ENCODE data around the gene ZNF800. TPM values are rescaled to one million over a fixed set of nuclear protein-coding genes. Genes with fewer than 3 reads are reported as not detected.

Gene ZNF800
- total RNA-seq, 1 donor from 2014 or later, result 13.0 TPM

- DNase-seq (ENCODE audit: low spot score) (no peak), ATAC-seq (no peak)
These were observed 1.5 kb downstream of the ZNF800 start for GRCh38 chr7:127390817-127391590.

DNA sequence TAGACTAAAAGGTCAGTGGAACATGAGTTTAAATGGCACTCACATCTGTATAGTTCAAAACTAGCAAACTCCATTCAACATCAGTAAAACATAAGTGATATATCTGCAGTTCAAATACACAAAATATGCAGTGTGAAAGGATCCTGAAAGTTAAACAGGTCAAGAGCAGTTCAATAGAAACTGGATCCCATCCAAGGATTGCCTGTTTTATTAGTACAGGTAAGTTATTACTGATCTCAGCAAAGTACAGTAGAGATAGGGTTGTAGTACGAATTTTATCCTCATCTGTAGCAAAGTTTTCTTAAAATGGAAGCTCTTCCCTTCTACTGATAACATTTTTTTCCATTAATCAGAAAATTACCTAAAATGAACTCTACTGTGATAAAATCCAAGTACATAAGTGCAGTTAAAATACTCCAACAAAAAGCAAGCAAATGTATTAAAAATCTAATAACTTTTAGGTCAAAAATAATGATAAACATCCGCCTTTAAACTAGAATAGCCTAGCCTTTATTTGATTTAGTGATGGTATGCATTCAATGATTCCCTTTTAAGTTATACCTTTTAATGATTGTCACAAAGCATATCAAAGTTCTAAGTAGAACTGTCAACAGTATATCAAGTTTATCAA is 2.2 kb downstream of the ZNF800 start:
- no peak for DNase-seq (ENCODE audit: low spot score)
- no peak for ATAC-seq

DNA sequence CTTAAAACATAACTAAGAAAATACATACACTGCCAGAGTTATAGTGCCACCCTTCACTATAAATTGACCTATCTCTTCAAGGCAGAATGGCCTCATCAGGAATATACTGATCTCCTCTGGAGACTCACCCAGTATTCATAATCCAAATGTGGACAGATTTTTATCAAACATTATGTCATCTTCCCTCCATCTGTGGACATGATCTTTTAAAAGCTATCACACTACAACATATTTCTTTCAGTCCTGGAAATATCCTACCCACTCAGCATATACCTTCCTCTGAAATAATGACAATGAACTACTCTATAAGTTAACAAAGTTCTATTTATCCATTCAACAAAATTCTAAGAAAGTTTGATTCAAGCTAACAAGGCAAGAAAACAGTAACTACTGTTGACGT is 3.2 kb downstream of the ZNF800 start:
- ATAC-seq (no peak), DNase-seq (ENCODE audit: low spot score) (no peak)

GRCh38 chr7:127387974-127388373 is 4.5 kb downstream of the ZNF800 start:
- ATAC-seq, result no peak

DNA sequence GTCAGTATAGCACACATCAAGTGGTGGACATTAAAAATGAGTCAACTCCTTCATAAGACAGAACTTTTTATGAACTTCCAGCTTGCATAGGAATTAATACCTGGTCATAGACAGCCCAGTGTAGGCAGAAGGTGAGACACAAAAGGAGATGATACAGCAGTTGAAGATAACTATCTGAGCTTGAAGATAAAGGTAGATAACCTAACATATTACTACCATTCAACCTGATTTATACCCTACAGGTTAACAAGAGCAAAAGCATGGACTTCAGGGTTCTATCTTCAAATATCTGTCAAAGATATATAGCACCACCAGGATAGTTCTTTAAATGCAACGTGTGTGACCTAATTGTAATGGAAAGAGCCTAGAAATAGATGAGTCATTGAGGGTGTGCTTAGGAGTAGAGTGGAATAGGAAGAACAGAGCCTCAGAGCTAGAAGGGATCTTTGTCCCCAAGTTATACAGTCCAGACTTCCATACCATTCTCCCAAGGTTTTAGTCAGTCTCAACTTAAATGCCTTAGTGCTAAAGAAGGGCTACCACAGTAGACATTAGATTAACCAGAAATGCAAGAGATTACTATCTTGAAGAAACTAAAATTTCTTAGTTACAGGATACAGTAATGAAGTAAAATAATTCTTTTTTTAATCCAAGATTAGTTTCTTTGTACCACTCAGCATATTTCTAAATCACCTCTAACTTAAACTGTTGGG is 9.2 kb downstream of the ZNF800 start:
- no peak for DNase-seq (ENCODE audit: low spot score)
- ATAC-seq, result peak; percentile 33

More at GRCh38 chr7:127387974-127388373, 4.5 kb downstream of the ZNF800 start:
- no peak for DNase-seq (ENCODE audit: low spot score)

DNA sequence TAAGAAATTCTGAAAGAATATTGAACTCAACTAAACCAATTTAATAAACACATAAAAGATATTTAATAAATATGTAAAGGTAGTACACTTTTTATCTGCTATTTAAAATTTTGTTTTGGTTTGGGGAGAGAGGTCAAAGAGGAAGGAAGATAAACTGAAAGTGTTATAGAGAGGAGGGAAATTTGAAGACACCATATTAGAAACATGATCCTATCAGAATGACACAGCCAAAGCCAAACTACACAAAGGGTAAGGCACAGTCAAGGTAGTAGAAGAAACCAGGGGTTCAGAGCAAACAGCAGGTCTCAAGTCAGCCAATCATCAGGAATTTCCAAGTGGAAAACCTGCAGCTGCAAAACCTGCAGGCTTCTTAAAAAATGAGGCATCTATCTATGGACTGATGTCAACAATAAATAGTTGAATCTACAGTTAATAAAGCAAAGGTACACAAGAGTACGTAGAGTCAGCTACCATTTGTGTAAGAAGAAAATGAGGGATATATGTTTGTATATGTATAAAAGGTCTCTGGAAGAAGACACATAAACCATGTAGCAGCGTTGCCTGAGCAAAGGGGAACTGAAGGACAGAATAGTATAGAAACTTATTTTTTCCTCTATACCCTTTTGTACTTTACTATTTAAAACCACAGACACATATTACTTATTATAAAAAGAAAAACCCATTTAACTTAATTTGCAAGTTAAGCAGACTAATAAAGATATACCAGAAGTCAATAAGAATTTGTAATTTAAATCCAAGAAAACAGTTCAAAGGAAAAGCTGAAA is 10.0 kb downstream of the ZNF800 start:
- DNase-seq (ENCODE audit: low spot score), result no peak
- no peak for ATAC-seq

DNA sequence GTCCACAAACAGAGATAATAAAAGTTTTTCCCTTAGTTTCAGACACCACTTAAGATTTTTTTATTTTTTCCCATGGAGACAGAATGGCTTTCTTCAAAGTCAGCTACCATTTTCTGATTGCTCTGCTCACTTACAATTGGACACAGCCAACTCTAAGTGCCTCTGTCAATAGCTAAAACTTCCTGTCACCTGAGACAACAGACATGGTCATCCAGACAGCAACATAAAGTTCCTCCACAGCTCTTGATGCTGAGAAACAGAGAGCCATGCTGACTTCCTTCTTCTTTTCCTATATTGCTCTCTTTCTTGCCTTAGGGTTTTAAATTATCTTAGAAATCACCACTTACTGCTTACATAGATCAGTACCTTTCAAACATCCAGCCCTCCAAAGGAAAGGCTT is 12.0 kb downstream of the ZNF800 start:
- ATAC-seq, result no peak

DNA sequence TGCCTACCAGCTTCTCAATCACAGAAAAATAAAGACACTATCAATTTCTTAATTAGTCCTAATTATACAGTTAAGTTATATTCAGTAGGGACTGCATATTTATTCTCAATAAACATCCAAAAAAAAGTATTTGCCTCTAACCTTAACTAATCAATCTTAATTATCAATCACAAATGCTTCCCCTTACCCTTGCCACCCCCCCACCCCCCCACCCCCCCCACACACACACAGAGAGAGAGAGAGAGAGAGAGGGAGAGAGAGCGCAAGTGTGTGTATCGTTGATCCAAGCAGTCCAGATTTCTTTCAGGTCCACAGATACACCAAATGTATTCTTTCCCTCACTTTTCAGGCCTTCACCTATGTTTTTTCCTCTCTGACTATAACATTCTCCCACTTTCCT is 12.9 kb downstream of the ZNF800 start:
- DNase-seq (ENCODE audit: low spot score), result no peak
- ATAC-seq, result no peak

More for the DNA sequence above, 12.0 kb downstream of the ZNF800 start:
- DNase-seq (ENCODE audit: low spot score), result no peak

GRCh38 chr7:127378537-127378936 is 14.0 kb downstream of the ZNF800 start:
- no peak for DNase-seq (ENCODE audit: low spot score)
- ATAC-seq, result no peak

DNA sequence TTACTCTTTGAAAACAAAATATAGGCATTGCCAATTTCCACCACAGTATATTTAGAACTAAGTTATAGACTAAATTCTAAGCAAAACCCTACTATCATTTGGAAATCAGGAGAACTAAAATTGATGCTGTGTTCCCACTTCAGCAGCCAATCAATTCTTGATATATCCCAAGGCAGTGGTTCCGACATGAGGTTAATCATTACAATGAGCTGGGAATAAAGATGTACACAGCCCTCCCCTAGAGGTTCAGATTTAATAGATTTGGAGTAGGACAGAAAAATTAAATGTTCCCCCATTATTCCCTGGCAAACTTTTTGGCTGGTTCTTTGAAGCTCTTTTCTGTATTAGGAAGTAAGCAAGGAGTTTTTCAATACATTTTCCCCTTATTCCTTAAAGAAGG is 15.1 kb downstream of the ZNF800 start:
- ATAC-seq, result peak; percentile 63
- no peak for DNase-seq (ENCODE audit: low spot score)

GRCh38 chr7:127375631-127376030 is 16.9 kb downstream of the ZNF800 start:
- ATAC-seq (no peak), DNase-seq (ENCODE audit: low spot score) (no peak)

DNA sequence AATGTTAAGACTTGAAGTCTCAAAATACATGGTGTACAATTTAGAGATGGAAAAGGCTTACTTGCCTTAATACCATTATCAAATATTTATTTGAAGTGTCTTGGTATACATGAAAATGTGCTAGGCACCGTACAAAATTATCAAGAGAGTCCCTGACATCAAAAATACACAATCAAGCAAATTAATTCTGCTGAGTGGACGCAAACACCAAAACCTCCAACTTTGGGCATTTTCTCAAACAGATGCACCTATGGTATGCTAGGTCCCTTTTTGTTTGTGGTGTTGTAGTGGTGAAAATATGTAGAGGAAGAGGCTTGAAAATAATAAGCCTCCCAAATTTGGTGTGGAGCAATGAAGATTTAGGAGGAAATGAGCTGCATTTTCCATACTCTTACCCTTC is 24.8 kb downstream of the ZNF800 start:
- ATAC-seq (no peak), DNase-seq (ENCODE audit: low spot score) (no peak)

DNA sequence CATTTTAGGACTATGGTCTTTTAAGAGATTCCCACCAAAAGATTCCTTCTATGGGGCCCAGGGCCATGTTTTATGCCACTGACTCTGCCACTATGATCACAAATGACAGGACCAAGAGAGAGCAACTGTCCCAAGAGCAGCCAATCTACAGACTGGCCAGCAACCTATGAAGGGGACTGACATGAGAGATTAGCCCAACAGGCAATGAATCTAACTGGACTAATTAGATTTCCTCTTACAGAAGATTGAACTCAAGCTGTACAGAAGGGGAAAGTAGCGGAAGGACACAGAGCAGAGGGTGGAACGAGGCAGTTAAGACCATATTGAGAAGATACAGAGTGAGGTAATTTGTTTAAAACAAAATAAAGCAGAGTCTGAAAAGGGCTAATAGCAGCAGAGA is 25.8 kb downstream of the ZNF800 start:
- no peak for DNase-seq (ENCODE audit: low spot score)
- ATAC-seq, result no peak

DNA sequence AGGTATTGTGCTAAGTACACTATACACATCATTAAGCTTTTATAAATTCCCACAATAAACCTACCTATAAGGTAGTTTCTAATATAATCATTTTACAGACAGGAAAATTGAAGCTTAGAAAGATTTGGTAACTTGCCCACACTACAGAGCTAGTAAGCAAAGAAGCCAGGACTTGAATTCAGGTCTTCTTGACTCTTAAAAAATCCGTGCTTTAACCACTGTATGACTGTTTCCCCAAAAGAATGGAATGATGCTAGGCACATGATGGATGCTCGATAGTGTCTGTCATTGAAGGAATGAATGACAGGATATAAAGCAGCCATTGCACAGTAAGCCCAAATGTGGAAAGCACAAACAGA is 26.6 kb downstream of the ZNF800 start:
- ATAC-seq (no peak), DNase-seq (ENCODE audit: low spot score) (no peak)

GRCh38 chr7:127365164-127365956 is 27.1 kb downstream of the ZNF800 start:
- DNase-seq (ENCODE audit: low spot score), result no peak
- no peak for ATAC-seq

DNA sequence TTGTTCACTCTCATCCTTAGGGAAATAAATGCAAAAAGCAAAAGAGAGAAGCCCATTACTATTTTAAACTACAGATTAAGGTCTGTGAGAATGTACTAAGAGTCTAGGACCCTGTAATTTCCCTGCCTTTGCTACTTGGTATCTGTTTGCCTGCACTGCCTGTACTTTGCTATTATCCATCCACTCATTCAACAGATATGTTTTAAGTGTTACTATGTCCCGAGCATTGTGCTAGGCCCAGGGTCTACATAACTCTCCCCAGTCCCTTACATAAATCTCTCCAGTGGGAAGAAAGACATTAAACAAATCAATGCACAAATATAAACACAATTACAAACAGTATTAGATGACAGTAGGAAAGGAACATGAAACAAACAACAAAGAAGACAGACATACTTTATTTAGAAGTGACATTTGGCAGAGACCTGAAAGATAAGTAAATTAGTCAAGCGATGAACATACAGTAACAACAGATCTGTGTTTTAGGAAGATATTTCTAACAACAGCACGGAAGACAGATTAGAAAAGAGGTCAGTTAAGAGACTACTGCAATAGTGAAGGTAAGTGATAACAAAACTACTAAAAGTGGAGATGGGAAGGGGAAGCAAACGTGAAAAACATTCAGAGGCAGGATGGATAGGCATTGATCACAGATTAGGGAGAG is 30.0 kb downstream of the ZNF800 start:
- DNase-seq (ENCODE audit: low spot score) (no peak), ATAC-seq (no peak)

DNA sequence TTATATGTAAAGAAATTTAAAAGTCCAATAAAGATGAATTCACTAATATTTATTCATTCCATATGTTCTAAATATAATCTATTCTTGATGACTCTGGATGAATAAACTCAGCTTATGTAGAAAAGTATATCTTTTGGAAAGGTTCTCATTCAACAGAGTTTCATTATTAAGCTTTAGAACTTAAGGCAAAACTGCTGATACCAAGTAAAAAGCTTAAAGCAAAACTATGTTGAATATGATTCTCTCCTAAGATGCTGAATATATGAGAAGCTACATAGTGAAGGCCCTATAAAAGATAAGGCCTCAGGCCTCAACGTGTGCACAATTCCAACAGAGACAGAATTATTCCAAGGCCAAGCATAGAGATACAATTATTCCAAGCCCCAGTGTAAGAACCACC is 30.8 kb downstream of the ZNF800 start:
- DNase-seq (ENCODE audit: low spot score), result no peak
- no peak for ATAC-seq

DNA sequence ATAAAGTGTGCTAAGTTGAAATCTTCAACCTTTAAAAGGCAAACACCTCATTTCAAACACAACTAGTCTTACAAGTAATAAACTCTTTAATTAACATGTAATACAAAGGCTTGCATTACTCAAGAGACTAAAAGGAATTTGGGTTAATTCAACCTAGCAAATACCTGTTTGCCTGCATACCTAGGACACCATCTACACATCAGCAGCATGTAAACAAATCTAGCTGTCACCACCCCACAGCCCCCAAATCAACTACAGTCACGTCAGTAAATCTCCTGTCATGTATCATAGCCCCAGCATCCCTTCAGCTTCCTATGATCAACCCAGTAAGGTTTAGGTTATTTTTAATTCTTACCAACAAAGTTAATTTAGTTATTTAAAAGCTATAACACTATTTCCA is 33.5 kb downstream of the ZNF800 start:
- no peak for DNase-seq (ENCODE audit: low spot score)
- no peak for ATAC-seq

DNA sequence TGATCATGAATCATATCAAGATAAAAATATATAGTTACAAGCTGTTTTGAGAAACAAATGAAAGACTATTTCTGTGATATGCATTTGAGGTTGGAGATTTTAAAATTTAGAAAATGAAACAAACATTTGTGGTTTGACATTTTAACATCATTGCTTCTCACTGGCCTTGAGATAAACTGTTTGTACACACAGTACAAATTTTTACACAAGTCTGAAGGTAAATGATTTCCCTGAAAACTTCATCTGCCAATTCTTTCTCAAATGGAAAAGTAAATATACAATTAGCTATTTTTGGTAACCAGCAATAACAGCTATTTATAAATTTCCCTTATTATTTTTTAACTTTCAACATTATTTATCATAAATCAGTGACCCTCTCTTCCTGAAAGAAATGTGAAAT is 38.6 kb downstream of the ZNF800 start:
- ATAC-seq (peak; percentile 56), DNase-seq (ENCODE audit: low spot score) (no peak)

DNA sequence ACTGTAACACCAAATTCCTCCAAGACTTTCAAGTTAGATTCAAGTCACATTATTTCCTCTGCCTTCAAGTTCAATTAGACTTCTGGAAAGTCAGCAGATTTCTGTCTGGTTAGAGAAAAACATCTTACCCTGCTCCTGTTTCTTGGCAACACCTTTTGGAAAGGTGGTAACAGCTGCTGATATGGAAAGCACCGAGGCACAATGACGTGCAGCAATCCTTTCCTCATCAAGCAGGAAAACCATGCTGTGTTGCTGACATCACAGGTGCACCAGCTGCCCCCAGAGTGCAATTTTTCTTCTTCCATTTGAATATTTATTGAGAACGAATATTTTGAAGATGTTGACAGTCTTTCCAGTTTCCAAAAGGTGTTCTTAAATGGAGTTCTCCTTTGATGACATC is 41.9 kb downstream of the ZNF800 start:
- ATAC-seq, result no peak
- DNase-seq (ENCODE audit: low spot score), result no peak
